Measurements from ENCODE around the gene AFF3.

DNA sequence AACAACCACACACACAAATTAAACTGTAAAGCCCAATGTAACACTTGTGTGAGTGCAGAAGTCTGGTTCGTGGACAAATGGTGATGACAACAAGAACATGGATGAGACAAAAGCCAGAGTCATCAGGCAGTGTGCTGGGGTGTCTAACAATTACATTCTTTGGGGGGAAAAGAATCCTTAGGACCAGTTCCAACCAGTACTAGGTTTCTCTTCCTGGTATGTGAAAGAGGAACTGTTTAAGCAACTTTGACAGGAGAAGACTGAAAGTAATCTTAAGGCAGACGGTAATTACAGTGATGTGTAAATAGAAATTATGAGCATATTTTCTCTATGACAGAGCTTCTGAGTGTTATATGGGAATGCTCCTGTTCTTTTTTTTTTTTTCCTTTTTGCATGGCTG lies 133.4 kb downstream of the AFF3 start:
- TF ChIP-seq, protein P1, sequence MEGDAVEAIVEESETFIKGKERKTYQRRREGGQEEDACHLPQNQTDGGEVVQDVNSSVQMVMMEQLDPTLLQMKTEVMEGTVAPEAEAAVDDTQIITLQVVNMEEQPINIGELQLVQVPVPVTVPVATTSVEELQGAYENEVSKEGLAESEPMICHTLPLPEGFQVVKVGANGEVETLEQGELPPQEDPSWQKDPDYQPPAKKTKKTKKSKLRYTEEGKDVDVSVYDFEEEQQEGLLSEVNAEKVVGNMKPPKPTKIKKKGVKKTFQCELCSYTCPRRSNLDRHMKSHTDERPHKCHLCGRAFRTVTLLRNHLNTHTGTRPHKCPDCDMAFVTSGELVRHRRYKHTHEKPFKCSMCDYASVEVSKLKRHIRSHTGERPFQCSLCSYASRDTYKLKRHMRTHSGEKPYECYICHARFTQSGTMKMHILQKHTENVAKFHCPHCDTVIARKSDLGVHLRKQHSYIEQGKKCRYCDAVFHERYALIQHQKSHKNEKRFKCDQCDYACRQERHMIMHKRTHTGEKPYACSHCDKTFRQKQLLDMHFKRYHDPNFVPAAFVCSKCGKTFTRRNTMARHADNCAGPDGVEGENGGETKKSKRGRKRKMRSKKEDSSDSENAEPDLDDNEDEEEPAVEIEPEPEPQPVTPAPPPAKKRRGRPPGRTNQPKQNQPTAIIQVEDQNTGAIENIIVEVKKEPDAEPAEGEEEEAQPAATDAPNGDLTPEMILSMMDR (IDR thresholded peaks at IDR 0.05; ENCODE audit: low read length): no peak
- TF ChIP-seq EZH2 (IDR thresholded peaks at IDR 0.05; ENCODE audit: borderline replicate concordance, low read length): no peak

Data from OCI-LY1 (cell line).